GM18508 (cell line): ENCODE data around the gene TXNRD2.
"Not testable (repeated sequence)": the region's sequence is repeated elsewhere in the genome, so short reads cannot be mapped to it uniquely, and the experiment has no call there.

ENCODE experiments used
- ATAC-seq: cut with Tn5 transposase; IDR thresholded peaks from one replicate; pipeline ENCODE4 v1.9.1; 2021; ENCODE audit warnings: moderate number of reproducible peaks; ENCODE audit not compliant: insufficient read depth, unreplicated experiment

TXNRD2 gene

DNA sequence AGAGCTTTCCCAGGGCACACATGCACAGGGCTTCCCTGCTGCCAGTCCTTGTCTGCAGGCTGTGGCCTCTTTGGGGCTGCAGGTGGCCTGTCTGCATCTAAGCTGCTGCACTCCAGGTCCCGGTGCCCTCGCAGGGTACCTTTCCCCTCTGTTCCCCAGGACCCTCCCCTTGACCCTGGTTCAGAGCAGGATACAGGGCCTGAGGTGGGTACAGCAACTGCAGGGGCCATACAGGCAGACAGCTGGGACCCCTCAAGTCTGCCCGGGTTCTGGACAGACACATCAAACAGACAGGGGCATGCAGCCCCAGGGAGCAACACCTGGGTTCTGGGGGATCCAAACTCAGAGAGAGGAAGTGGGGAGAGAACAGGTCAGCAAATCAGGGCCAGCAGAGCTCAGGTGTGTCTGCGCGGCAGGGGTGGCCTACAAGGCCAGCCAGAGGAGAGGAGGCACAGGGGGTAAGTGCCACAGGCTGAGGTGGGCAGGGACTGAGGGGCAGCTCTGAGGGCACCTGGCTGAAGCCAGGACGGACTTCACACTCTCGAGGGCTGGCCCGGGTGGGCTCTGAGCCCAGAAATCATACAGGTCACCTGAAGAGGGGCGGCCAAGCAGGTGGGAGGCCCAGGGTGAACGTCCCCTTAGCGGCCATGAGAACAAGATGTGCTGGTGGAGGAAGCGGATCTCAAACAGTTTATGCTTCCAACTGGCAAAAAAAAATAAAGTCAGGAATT lies 29.9 kb downstream of the TXNRD2 start:
- no peak for ATAC-seq

DNA sequence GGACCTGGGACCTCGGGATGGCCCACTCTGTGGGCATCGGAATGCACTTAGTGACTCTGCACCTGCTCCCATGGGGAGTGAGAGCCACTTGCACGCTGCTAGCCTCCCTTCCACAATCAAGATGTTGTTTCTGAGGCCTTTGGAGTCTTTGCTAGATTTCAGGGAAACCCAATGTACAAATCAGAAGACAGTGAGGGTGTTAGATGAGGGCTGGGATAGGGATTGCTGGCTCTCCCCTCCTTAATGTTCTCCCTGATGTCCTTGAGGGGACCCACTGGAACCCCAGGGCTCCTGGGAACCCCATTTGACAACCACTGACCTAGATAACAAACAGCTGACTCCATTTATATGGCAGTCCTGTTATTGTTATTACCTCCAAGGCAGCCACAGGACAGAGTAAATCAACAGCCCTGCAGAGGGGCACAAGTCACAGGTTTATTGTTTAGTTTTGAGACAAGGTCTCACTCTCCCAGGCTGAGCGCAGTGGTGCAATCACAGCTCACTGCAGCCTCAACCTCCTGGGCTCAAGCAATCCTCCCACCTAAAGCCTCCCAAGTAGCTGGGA lies 31.4 kb downstream of the TXNRD2 start:
- no peak for ATAC-seq

- no peak for ATAC-seq
These were observed 32.1 kb downstream of the TXNRD2 start for GRCh38 chr22:19909350-19910179.

DNA sequence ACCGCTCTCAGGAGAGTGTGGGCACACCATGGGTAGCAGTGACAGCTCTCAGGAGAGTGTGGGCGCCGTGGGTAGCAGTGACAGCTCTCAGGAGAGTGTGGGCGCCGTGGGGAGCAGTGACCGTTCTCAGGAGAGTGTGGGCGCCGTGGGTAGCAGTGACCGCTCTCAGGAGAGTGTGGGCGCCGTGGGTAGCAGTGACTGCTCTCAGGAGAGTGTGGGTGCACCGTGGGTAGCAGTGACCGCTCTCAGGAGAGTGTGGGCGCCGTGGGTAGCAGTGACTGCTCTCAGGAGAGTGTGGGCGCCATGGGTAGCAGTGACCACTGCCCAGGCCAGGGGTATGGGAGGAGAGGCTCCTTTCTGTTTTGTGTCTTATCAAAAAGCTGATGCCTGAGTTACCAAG lies 33.7 kb downstream of the TXNRD2 start:
- not testable (repeated sequence) for ATAC-seq

GRCh38 chr22:19906864-19907263 lies 34.8 kb downstream of the TXNRD2 start:
- not testable (repeated sequence) for ATAC-seq

DNA sequence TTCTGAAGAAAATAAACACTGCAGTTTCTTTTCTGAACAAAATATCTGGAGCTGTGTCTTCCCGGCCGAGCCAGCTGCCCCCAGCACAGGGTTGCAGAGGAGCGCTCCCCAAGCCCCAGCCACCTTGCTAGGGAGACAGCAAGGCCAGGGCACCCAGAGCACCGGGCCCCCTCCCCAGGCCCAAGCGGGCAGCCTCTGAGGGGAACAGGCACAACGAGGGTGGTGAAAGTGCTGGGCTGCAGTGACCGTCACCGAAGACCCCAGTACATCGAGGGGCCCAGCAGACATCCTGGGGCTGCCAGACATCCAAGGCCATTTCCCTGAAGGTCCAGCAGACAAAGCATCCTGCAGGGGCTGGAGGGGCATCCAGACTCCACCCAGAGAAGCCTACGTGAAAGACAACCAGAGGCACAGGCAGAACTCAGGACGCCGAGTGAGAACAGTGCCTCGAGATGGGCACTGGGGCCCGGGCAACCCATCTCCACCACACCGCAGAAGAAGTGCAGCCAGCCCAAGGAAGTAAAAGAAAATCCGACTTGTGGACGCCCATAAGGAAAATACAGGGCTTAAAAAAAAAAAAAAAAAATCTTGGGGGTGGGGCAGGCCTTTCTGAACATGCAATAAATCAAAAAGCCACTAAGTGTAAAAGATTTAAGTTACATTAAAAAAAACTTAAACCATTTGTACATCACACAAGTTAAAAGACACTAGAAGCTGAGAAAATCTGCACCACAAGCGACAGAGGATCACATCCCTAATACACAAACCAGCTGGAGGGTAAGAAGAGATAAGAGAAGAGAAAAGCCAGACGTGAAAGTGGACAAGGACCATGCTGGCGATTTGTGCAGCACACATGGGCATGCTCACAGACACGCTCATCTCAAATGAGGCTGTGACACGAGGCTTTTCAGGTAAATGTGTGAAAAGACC lies 36.0 kb downstream of the TXNRD2 start:
- ATAC-seq = no peak

DNA sequence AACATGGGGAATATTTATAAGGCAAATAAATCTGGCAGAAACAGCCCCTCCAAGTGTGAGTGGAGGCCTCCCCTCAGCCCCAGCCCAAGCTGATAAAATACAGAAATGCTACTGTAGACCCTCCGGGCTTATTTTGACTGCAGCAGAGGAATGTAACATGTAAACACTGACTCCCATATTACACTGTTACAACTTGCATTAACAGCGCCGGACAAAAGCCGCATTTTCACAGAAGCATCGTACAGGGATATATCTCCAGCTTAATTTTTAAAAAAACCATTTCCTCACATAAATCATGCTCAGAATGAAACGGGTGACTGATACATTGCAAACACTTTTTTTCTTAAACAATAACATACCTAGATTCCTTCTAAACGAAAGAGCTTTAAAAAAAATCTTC lies 36.7 kb downstream of the TXNRD2 start:
- no peak for ATAC-seq

- no peak for ATAC-seq
These were observed 37.3 kb downstream of the TXNRD2 start for GRCh38 chr22:19904174-19904856.

DNA sequence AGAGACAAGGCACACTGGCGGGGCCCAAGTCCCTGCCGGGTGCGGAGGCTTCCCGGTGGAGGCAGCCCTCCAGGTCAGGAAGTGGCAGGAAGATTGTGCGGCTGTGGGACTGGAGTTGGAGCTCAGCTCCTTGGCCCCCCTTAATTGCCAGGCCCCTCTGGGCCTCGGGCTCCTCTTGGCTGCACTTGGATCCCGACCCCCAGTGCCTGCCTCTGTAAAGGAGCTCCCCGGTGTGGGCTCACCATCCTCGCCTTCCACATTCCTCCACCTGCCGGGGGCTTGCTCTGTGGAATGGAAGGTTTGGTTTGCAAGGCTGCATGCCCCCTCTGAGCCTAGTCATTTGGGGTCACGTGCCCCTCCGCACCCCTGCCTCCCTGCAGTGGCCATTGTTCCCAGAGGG lies 38.1 kb downstream of the TXNRD2 start:
- no peak for ATAC-seq

- no peak for ATAC-seq
These were observed 38.6 kb downstream of the TXNRD2 start for GRCh38 chr22:19903031-19903430.

- ATAC-seq = no peak
These were observed 39.3 kb downstream of the TXNRD2 start for GRCh38 chr22:19902245-19902715.

DNA sequence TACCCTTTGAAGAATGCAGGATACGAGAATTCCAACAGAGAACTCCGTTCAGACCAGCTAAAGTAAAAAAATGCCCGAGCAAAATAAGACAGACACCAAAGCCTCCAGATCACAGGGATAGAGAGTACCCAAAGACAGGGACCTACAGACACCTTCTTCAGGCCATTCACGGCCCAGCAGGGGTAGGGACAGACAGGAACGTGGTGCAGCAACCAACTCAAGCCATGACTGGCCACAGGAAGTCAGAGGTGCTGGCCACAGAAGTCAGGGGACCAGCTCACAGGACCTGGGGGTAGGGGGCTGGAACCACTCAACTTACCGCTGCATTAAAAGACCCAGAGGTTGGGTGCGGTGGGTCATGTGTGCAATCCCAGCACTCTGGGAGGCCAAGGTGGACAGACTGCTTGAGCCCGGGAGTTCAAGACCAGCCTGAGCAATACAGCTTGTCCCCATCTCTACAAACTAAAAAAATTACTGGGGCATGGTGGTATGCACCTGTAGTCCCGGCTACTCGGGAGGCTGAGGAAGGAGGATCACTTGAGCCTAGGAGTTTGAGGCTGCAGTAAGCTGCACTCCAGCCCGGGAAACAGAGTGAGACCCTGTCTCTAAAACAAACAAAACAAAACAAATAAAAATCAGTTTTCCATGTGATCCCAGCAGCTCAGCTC lies 39.9 kb downstream of the TXNRD2 start:
- no peak for ATAC-seq

- no peak for ATAC-seq
These were observed 40.7 kb downstream of the TXNRD2 start for GRCh38 chr22:19900707-19901436.

DNA sequence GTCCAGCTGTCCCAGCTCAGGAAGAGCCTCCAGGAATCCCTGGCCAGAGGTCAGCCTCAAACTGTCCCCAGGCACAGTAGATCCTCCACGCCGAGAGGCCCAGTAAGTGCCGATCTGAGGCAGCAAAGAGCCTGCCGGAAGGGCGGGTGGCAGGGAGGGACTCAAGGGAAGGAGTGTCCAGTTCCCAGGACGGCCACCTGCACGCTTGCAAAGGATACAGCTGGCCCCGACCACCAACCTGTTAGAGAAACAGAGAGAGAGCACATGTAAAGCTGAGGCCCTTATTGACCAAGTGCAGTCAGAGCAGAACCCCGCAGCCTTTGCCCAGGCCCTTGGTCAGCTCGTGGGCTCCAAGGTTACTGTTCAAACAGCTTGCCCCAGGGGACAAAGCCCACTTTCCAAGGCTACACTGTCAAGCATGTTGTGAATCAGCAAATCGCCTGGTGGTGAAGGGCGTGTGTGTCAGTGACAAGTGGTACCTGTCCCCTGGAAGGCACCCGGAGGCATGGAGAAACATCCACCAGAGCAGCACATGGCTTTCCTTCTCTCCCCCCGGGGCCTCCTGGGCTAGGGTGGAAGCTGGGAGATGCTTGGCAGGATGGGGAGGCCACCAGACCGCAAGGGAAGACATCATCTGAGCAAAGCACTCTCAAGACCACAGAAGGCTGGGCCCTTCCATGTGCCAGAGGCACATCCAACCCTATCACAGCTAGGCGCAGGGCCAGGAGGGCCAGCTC lies 42.6 kb downstream of the TXNRD2 start:
- no peak for ATAC-seq

GRCh38 chr22:19898145-19898544 lies 43.5 kb downstream of the TXNRD2 start:
- ATAC-seq = no peak

GRCh38 chr22:19897726-19898125 lies 43.9 kb downstream of the TXNRD2 start:
- no peak for ATAC-seq

GRCh38 chr22:19896665-19897355 lies 44.8 kb downstream of the TXNRD2 start:
- ATAC-seq = no peak
